ENCODE measurements around the gene MTMR2. TPM values are rescaled to one million over a fixed set of nuclear protein-coding genes. Genes with fewer than 3 reads are reported as not detected.
"Not testable (repeated sequence)": the region's sequence is repeated elsewhere in the genome, so short reads cannot be mapped to it uniquely, and the experiment has no call there.

Gene MTMR2
- total and polyA plus RNA-seq, 10 of the 15 experiments (the other 5 are each of a cell fraction or from before 2014, with no cell fraction given) = 7.6 to 46.6 (median 22.5) TPM

GRCh38 chr11:95883381-95883780, 40.5 kb downstream of the MTMR2 start (continued):
- TF ChIP-seq, protein P1, sequence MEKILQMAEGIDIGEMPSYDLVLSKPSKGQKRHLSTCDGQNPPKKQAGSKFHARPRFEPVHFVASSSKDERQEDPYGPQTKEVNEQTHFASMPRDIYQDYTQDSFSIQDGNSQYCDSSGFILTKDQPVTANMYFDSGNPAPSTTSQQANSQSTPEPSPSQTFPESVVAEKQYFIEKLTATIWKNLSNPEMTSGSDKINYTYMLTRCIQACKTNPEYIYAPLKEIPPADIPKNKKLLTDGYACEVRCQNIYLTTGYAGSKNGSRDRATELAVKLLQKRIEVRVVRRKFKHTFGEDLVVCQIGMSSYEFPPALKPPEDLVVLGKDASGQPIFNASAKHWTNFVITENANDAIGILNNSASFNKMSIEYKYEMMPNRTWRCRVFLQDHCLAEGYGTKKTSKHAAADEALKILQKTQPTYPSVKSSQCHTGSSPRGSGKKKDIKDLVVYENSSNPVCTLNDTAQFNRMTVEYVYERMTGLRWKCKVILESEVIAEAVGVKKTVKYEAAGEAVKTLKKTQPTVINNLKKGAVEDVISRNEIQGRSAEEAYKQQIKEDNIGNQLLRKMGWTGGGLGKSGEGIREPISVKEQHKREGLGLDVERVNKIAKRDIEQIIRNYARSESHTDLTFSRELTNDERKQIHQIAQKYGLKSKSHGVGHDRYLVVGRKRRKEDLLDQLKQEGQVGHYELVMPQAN (conservative IDR thresholded peaks at IDR 0.05) = no peak

DNA sequence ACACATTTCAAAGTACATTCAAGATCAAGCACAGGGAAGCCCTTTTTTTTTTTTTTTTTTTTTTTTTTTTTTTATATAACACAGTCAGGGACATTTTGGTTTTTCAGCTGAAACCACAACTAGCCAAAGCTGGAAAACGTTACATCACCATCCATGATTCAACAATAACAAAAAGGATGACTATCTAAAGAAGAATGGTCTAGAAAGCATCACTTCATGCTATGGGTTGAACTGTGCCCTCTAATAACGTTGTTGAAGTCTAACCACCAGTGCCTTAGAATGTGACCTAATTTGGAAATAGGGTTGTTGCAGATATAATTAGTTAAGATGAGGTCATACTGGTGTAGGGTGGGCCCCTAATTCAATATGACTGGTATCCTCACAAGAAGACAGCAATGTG, 46.6 kb downstream of the MTMR2 start:
- DNase-seq (ENCODE audit: low read depth, low spot score) (no peak), FAIRE-seq (no peak), ATAC-seq (no peak)
- Histone ChIP-seq H2AFZ (ENCODE audit: control insufficient read depth, low read depth, low read length) (no peak overlapping the region), H3K4me1 (ENCODE audit: control insufficient read depth, insufficient read depth, low read length) (no peaks in the 10 kb centered on the region), H3K4me3 (no peak overlapping the region), H3K27me3 (replicated peaks in 1 of 2; ENCODE audit: control insufficient read depth in 2 of 2, insufficient read depth in 2 of 2, low read length in 1 of 2) (no peaks in the 10 kb centered on the region), H3K9me3 (replicated peaks; ENCODE audit: control insufficient read depth, insufficient read depth, low read length) (peaks cover 3% of the 10 kb centered on the region; the same call in 2 of the 3 replicates), H3K4me2 (ENCODE audit: control insufficient read depth, insufficient read depth) (no peak overlapping the region), H3K27ac (ENCODE audit: control insufficient read depth, insufficient read depth) (no peak overlapping the region), H4K20me1 (ENCODE audit: control insufficient read depth, insufficient read depth) (no peaks in the 10 kb centered on the region), H3K36me3 (ENCODE audit: control insufficient read depth in 2 of 2, insufficient read depth in 2 of 2, low read length in 1 of 2) (no peaks in the 10 kb centered on the region; a peak in 2 of 4 replicates), H3K9ac (ENCODE audit: control insufficient read depth, insufficient read depth, low read length) (no peak overlapping the region), H3K79me2 (ENCODE audit: control insufficient read depth, insufficient read depth, low read length) (no peaks in the 10 kb centered on the region)
- in situ Hi-C loops (cut with MboI) (no loop called here), intact Hi-C loops (cut with micrococcal nuclease; ENCODE audit: unreplicated experiment) (no loop called here)
- 50% methylated on average over 2 of the region's 2 CpGs for whole genome bisulfite sequencing (ENCODE audit: insufficient coverage, insufficient replicate concordance, low lambda C conversion rate, missing lambda C conversion rate)
- ChIA-PET RAD21 (ENCODE audit: unreplicated experiment) (no interaction called here), POLR2A (interaction anchor here (0.5 to 0.6 kb wide), 2 partner anchors 58 to 135 kb away, joined by 5 to 9 read pairs; no protein-coding TSS in a partner anchor), SMC1A (ENCODE audit: uncharacterized antibody, unreplicated experiment) (interaction anchor here (2.8 kb wide), 1 partner anchor 10 kb away, joined by 6 read pairs; no protein-coding TSS in a partner anchor), CTCF (no interaction called here)
- peak in 1 of 2 experiments; percentile 69; a peak in 1 of 4 replicates for TF ChIP-seq SRF (IDR thresholded peaks at IDR 0.05; ENCODE audit: low read depth in 2 of 2, low read length in 2 of 2)
- TF ChIP-seq NBN (IDR thresholded peaks at IDR 0.05) = no peak
- TF ChIP-seq CHD1 (IDR thresholded peaks at IDR 0.05; ENCODE audit: low read depth, low read length) = no peak
- TF ChIP-seq NFIC (IDR thresholded peaks at IDR 0.05; ENCODE audit: low read depth, low read length) = 0 out of 2 replicates have a peak, but pooled peaks have one; percentile 23
- no peak for TF ChIP-seq KAT2A (conservative IDR thresholded peaks at IDR 0.05; ENCODE audit: control insufficient read depth, low read depth, low read length)
- TF ChIP-seq RUNX3 (IDR thresholded peaks at IDR 0.05; ENCODE audit: low read length) = peak; percentile 22; the same call in 1 of the 2 replicates
- 0 out of 2 replicates have a peak, but pooled peaks have one; percentile 7 for TF ChIP-seq JUNB (IDR thresholded peaks at IDR 0.05)
- BruUV-seq (replicated peaks) = no TSS peak

DNA sequence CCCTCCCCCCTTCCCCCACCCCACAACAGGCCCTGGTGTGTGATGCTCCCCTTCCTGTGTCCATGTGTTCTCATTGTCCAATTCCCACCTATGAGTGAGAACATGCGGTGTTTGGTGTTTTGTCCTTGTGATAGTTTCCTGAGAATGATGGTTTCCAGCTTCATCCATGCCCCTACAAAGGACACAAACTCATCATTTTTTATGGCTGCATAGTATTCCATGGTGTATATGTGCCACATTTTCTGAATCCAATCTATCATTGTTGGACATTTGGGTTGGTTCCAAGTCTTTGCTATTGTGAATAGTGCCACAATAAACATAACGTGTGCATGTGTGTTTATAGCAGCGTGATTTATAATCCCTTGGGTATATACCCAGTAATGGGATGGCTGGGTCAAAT, 53.0 kb downstream of the MTMR2 start:
- H3K4me2 ChIP-seq (ENCODE audit: control insufficient read depth, insufficient read depth); BruUV-seq (replicated peaks); POLR2A ChIA-PET; H3K4me1 ChIP-seq (ENCODE audit: control insufficient read depth, insufficient read depth, low read length); ATAC-seq; CTCF ChIA-PET; H3K79me2 ChIP-seq (ENCODE audit: control insufficient read depth, insufficient read depth, low read length); in situ Hi-C loops (cut with MboI); H3K36me3 ChIP-seq (ENCODE audit: control insufficient read depth in 2 of 2, insufficient read depth in 2 of 2, low read length in 1 of 2); intact Hi-C loops (cut with micrococcal nuclease; ENCODE audit: unreplicated experiment); H4K20me1 ChIP-seq (ENCODE audit: control insufficient read depth, insufficient read depth); FAIRE-seq; DNase-seq (ENCODE audit: low read depth, low spot score); H3K9me3 ChIP-seq (replicated peaks; ENCODE audit: control insufficient read depth, insufficient read depth, low read length); SMC1A ChIA-PET (ENCODE audit: uncharacterized antibody, unreplicated experiment); H3K4me3 ChIP-seq; H3K27me3 ChIP-seq (replicated peaks in 1 of 2; ENCODE audit: control insufficient read depth in 2 of 2, insufficient read depth in 2 of 2, low read length in 1 of 2); H2AFZ ChIP-seq (ENCODE audit: control insufficient read depth, low read depth, low read length); RAD21 ChIA-PET (ENCODE audit: unreplicated experiment); H3K27ac ChIP-seq (ENCODE audit: control insufficient read depth, insufficient read depth); H3K9ac ChIP-seq (ENCODE audit: control insufficient read depth, insufficient read depth, low read length): not testable (repeated sequence)
- 97% methylated on average over 3 of the region's 3 CpGs for WGBS (ENCODE audit: insufficient coverage, insufficient replicate concordance, low lambda C conversion rate, missing lambda C conversion rate)
